Kidney (tissue), 14 donors: ENCODE measurements around the gene FMNL2. TPM values are rescaled to one million over a fixed set of nuclear protein-coding genes. Genes with fewer than 3 reads are reported as not detected.

Experiments used
- DNase-seq, 5 donors: peaks; one replicate each; pipeline ENCODE4 v3.0.0-alpha.2; 2013 to 2020
- FAIRE-seq: peaks from 2 replicates; lab custom pipeline; 2012; peaks lifted over from hg19 to GRCh38; lab: Jason Lieb, UNC
- H3K27ac ChIP-seq, 2 donors: one replicate each; pipeline ENCODE4 v1.7.0; 2013; ENCODE audit warnings: low read depth in 2 of 2, low read length in 2 of 2, inconsistent platforms in 1 of 2
- H3K27me3 ChIP-seq: one replicate; pipeline ENCODE4 v1.7.1; 2013; ENCODE audit warnings: low read length, inconsistent platforms; ENCODE audit not compliant: control insufficient read depth, insufficient read depth
- H3K36me3 ChIP-seq, 3 donors: one replicate each; pipeline versions ENCODE4 v1.7.0 to v1.7.1; 2013; ENCODE audit warnings: low read length in 3 of 3, control low read depth in 1 of 3, inconsistent platforms in 1 of 3; ENCODE audit not compliant: insufficient read depth in 3 of 3, control insufficient read depth in 2 of 3
- H3K4me1 ChIP-seq, 3 donors: one replicate each; pipeline versions ENCODE4 v1.7.0 to v1.7.1; 2013; ENCODE audit warnings: low read length in 3 of 3, inconsistent platforms in 1 of 3, low read depth in 1 of 3; ENCODE audit not compliant: control insufficient read depth in 2 of 3, insufficient read depth in 2 of 3
- H3K4me3 ChIP-seq, 3 donors: one replicate each; pipeline versions ENCODE4 v1.7.0 to v1.8.1; 2013; ENCODE audit warnings: low read length in 3 of 3, control low read depth in 1 of 3, inconsistent platforms in 1 of 3
- H3K9ac ChIP-seq, 3 donors: one replicate each; pipeline versions ENCODE4 v1.7.0 to v1.7.1; 2013; ENCODE audit warnings: low read length in 3 of 3, control low read depth in 1 of 3, inconsistent platforms in 1 of 3
- H3K9me3 ChIP-seq, 3 donors: one replicate each; pipeline versions ENCODE4 v1.7.0 to v1.7.1; 2013; ENCODE audit warnings: low read length in 3 of 3, control low read depth in 1 of 3, inconsistent platforms in 1 of 3; ENCODE audit not compliant: control insufficient read depth in 2 of 3, insufficient read depth in 1 of 3
- CTCF ChIP-seq: IDR thresholded peaks from 3 replicates; pipeline ENCODE4 v1.5.1; 2012; ENCODE audit warnings: mild to moderate bottlenecking, moderate library complexity, borderline replicate concordance; ENCODE audit not compliant: insufficient read depth; ENCODE audit errors: extremely low read depth
- intact Hi-C: fragments of 100-400 bp; cut with DNase I; formaldehyde crosslinking; loops from one replicate; pipeline ENCODE4 v1.11.1; 2022
- polyA plus RNA-seq: library from polyadenylated mRNA; stranded (reverse); fragments of 350-450 nt; fragmentation: Illumina TruSeq; extraction: RNeasy Lipid Tissue Mini Kit (QIAGEN cat#74804); gene quantifications from one replicate; pipeline ENCODE4 v1.2.3, GENCODE V29; 2014; ENCODE audit warnings: low read depth, low replicate concordance; ENCODE audit not compliant: insufficient read depth
- total RNA-seq: library from RNA; stranded (reverse); fragmentation: NEBNext Ultra II Directional; extraction: Animal tissue kit (Norgen Biotek cat#: 25700); gene quantifications from one replicate; pipeline ENCODE4 v1.2.1, GENCODE V29; 2021
- donor health status: control.
- donor health status: control.
- donor health status: control.
- donor health status: control.
- donor health status: control.
- donor health status: DM: yes; HTN: yes; CAD: no.
- donor health status: Normal renal cell carcinoma (clear cell type).

Gene FMNL2
- total and polyA plus RNA-seq, 2 donors from 2014 or later, result 10.7 to 39.1 TPM

- no peak for DNase-seq
- H3K36me3 ChIP-seq, result no peaks in the 10 kb centered on the region
- no peak for FAIRE-seq
- no peak overlapping the region for H3K27ac ChIP-seq
- no peaks in the 10 kb centered on the region for H3K27me3 ChIP-seq
- no peak overlapping the region for H3K4me3 ChIP-seq
- H3K9me3 ChIP-seq, result no peaks in the 10 kb centered on the region
- H3K9ac ChIP-seq, result no peak overlapping the region
- peaks cover 5 to 8% (median 7%) of the 10 kb centered on the region in 3 donors for H3K4me1 ChIP-seq
- TF ChIP-seq CTCF, result no peak
- intact Hi-C loops, result no loop called here
These were observed 118.3 kb downstream of the FMNL2 start for GRCh38 chr2:152453129-152453911.

GRCh38 chr2:152454371-152454770 is 119.4 kb downstream of the FMNL2 start:
- H3K9me3 ChIP-seq, result no peaks in the 10 kb centered on the region
- TF ChIP-seq CTCF, result no peak
- H3K27me3 ChIP-seq, result no peaks in the 10 kb centered on the region
- no peak overlapping the region for H3K27ac ChIP-seq
- peaks cover 5 to 7% (median 6%) of the 10 kb centered on the region in 3 donors for H3K4me1 ChIP-seq
- no peaks in the 10 kb centered on the region for H3K36me3 ChIP-seq
- no peak for DNase-seq
- H3K9ac ChIP-seq, result no peak overlapping the region
- H3K4me3 ChIP-seq, result no peak overlapping the region
- FAIRE-seq, result no peak
- intact Hi-C loops, result no loop called here

GRCh38 chr2:152454960-152455359 is 120.0 kb downstream of the FMNL2 start:
- Histone ChIP-seq H3K4me3 (no peak overlapping the region), H3K9ac (no peak overlapping the region), H3K36me3 (no peaks in the 10 kb centered on the region), H3K27me3 (no peaks in the 10 kb centered on the region), H3K27ac (no peak overlapping the region), H3K4me1 (peaks cover 2 to 6% (median 5%) of the 10 kb centered on the region in 3 donors), H3K9me3 (no peaks in the 10 kb centered on the region)
- no peak for FAIRE-seq
- no peak for TF ChIP-seq CTCF
- intact Hi-C loops, result no loop called here
- DNase-seq, result no peak
